GM12872 (cell line): ENCODE measurements around the gene SFN.

Experiments used
- CTCF ChIP-seq: IDR thresholded peaks from 3 replicates; pipeline ENCODE4 v1.5.1; 2011; ENCODE audit warnings: low read depth, mild to moderate bottlenecking, low read length, moderate library complexity; ENCODE audit not compliant: insufficient read depth

The SFN gene

GRCh38 chr1:26861286-26861701 is 1.7 kb upstream of the SFN start:
- TF ChIP-seq CTCF, result no peak

- TF ChIP-seq CTCF, result no peak
These were observed 1.0 kb upstream of the SFN start for GRCh38 chr1:26861889-26862378.

GRCh38 chr1:26863685-26864077 is 732 bp downstream of the SFN start:
- TF ChIP-seq CTCF, result no peak

- TF ChIP-seq CTCF, result no peak
These were observed 1.9 kb downstream of the SFN start for GRCh38 chr1:26864610-26865480.

- TF ChIP-seq CTCF, result no peak
These were observed 11.9 kb downstream of the SFN start for GRCh38 chr1:26874896-26875295.

GRCh38 chr1:26877326-26877725 is 14.4 kb downstream of the SFN start:
- TF ChIP-seq CTCF, result no peak

- TF ChIP-seq CTCF, result no peak
These were observed 16.8 kb downstream of the SFN start for GRCh38 chr1:26879793-26880192.
